HepG2 (cell line): Measurements from ENCODE around the gene R3HDM4. TPM values are rescaled to one million over a fixed set of nuclear protein-coding genes. Genes with fewer than 3 reads are reported as not detected.

Experiments
- ESRRA ChIP-seq: sonication (generic); formaldehyde crosslinking; IDR thresholded peaks from 2 replicates; pipeline ENCODE4 v1.5.1; 2020; ENCODE audit warnings: mild to moderate bottlenecking, low read depth, missing genetic modification reagents
- GATA4 ChIP-seq: sonication (generic); IDR thresholded peaks from 2 replicates; pipeline ENCODE4 v1.6.1; 2016; ENCODE audit warnings: antibody characterized with exemption, low read depth, borderline replicate concordance
- KDM1A ChIP-seq: IDR thresholded peaks from 2 replicates; pipeline ENCODE4 v1.6.1; 2016; ENCODE audit warnings: missing compliant biosample characterization
- KLF6 ChIP-seq: IDR thresholded peaks from 2 replicates; pipeline ENCODE4 v1.8.0; 2016; ENCODE audit warnings: missing biosample characterization, missing genetic modification reagents
- MAX ChIP-seq: IDR thresholded peaks from 2 replicates; pipeline ENCODE4 v1.6.1; 2012; ENCODE audit warnings: inconsistent platforms
- NR3C1 ChIP-seq: sonication (generic); formaldehyde crosslinking; IDR thresholded peaks from 2 replicates; pipeline ENCODE4 v1.4.0; 2020; ENCODE audit warnings: missing genetic modification reagents
- SIN3A ChIP-seq: IDR thresholded peaks from 2 replicates; pipeline ENCODE4 v1.6.1; 2011; ENCODE audit warnings: low read depth, mild to moderate bottlenecking, control low read depth, low read length, borderline replicate concordance
- SNAI1 ChIP-seq: sonication (generic); formaldehyde crosslinking; IDR thresholded peaks from 2 replicates; pipeline ENCODE4 v1.5.0; 2020; ENCODE audit warnings: mild to moderate bottlenecking, missing genetic modification reagents, borderline replicate concordance
- SOX6 ChIP-seq, 2 experiments: fragments of 450-650 bp in 1 of 2; sonication (generic) in 1 of 2; formaldehyde crosslinking in 1 of 2; IDR thresholded peaks; 2 replicates each; pipeline versions ENCODE4 v1.4.0 to v1.6.1; 2017 to 2020; ENCODE audit warnings: antibody characterized with exemption in 1 of 2, mild to moderate bottlenecking in 1 of 2, missing genetic modification reagents in 1 of 2
- TBX2 ChIP-seq: sonication (generic); formaldehyde crosslinking; IDR thresholded peaks from 2 replicates; pipeline ENCODE4 v1.5.0; 2020; ENCODE audit warnings: missing genetic modification reagents, mild to moderate bottlenecking, borderline replicate concordance
- TCF7 ChIP-seq: sonication (generic); IDR thresholded peaks from 2 replicates; pipeline ENCODE4 v1.6.1; 2016; ENCODE audit warnings: antibody characterized with exemption, low read depth
- TFDP1 ChIP-seq: IDR thresholded peaks from 2 replicates; pipeline ENCODE4 v1.6.1; 2016; ENCODE audit warnings: missing compliant biosample characterization, missing genetic modification reagents, borderline replicate concordance
- TRIM24 ChIP-seq: sonication (generic); formaldehyde crosslinking; IDR thresholded peaks from 2 replicates; pipeline ENCODE4 v1.8.0; 2022; ENCODE audit warnings: mild to moderate bottlenecking, missing genetic modification reagents
- YEATS4 ChIP-seq: sonication (generic); formaldehyde crosslinking; IDR thresholded peaks from 2 replicates; pipeline ENCODE4 v1.4.0; 2020; ENCODE audit warnings: missing genetic modification reagents, borderline replicate concordance
- ZBTB25 ChIP-seq: IDR thresholded peaks from 2 replicates; pipeline ENCODE4 v1.6.1; 2018; ENCODE audit warnings: missing genetic modification reagents
- ZBTB33 ChIP-seq: sonication (generic); formaldehyde crosslinking; IDR thresholded peaks from 2 replicates; pipeline ENCODE4 v1.4.0; 2020; ENCODE audit warnings: missing genetic modification reagents
- ZC3H13 ChIP-seq: sonication (generic); formaldehyde crosslinking; IDR thresholded peaks from 2 replicates; pipeline ENCODE4 v1.8.1; 2023; ENCODE audit warnings: mild to moderate bottlenecking, missing genetic modification reagents, moderate library complexity
- ZFP90 ChIP-seq: sonication (generic); formaldehyde crosslinking; IDR thresholded peaks from 2 replicates; pipeline ENCODE4 v1.8.0; 2022; ENCODE audit warnings: missing genetic modification reagents, mild to moderate bottlenecking, inconsistent platforms, borderline replicate concordance
- ZFY ChIP-seq: sonication (generic); formaldehyde crosslinking; IDR thresholded peaks from 2 replicates; pipeline ENCODE4 v1.4.0; 2020; ENCODE audit warnings: missing genetic modification reagents
- ZNF501 ChIP-seq: sonication (generic); formaldehyde crosslinking; IDR thresholded peaks from 2 replicates; pipeline ENCODE4 v1.5.1; 2020; ENCODE audit warnings: mild to moderate bottlenecking, moderate library complexity, missing genetic modification reagents
- ZNF563 ChIP-seq: sonication (generic); formaldehyde crosslinking; IDR thresholded peaks from 2 replicates; pipeline ENCODE4 v1.8.0; 2022; ENCODE audit warnings: mild to moderate bottlenecking, moderate library complexity, missing genetic modification reagents
- ZNF574 ChIP-seq: sonication (generic); formaldehyde crosslinking; IDR thresholded peaks from 2 replicates; pipeline ENCODE4 v1.4.0; 2020; ENCODE audit warnings: missing genetic modification reagents
- ZNF776 ChIP-seq: sonication (generic); formaldehyde crosslinking; IDR thresholded peaks from 2 replicates; pipeline ENCODE4 v1.4.0; 2020; ENCODE audit warnings: mild to moderate bottlenecking, missing genetic modification reagents
- polyA plus RNA-seq, 8 experiments: library from polyadenylated mRNA; depleted of rRNA in 3 of 8; stranded (reverse) in 7 of 8; unstranded in 1 of 8; fragments of >200 nt; fragmentation: Illumina TruSeq in 4 of 8; extraction: Trizol in 4 of 8; gene quantifications; 2 replicates each; pipeline versions ENCODE4 v1.2.1 to v1.2.3, GENCODE V29; 2011 to 2016; ENCODE audit warnings: low read depth in 4 of 8, missing spikeins in 1 of 8, mixed read lengths in 1 of 8; ENCODE audit not compliant: insufficient read depth in 1 of 8
- total RNA-seq, 5 experiments: library from RNA; depleted of rRNA; stranded (reverse); fragments of >200 nt; fragmentation: Illumina TruSeq; extraction: Trizol; gene quantifications; 2 replicates each; pipeline ENCODE4 v1.2.3, GENCODE V29; 2016; ENCODE audit warnings: low read depth in 1 of 5

The R3HDM4 gene
- total and polyA plus RNA-seq, 2 of the 13 experiments (the other 11 are each of a cell fraction or from before 2014, with no cell fraction given) = 26.2 to 26.9 TPM

GRCh38 chr19:925087-925525 lies 12.1 kb upstream of the R3HDM4 start (continued):
- TF ChIP-seq SNAI1 (CRISPR knock-in tag) (0 out of 2 replicates have a peak, but pooled peaks have one; percentile 43), TFDP1 (CRISPR knock-in tag) (peak; percentile 79; the same call in 1 of the 2 replicates), MAX (peak; percentile 93), TRIM24 (no peak), YEATS4 (CRISPR knock-in tag) (peak; percentile 22; the same call in 1 of the 2 replicates), KLF6 (CRISPR knock-in tag) (peak; percentile 59; the same call in 1 of the 2 replicates), ZNF501 (CRISPR knock-in tag) (0 out of 2 replicates have a peak, but pooled peaks have one; percentile 43), ZNF776 (0 out of 2 replicates have a peak, but pooled peaks have one; percentile 32), TBX2 (no peak), ZBTB25 (0 out of 2 replicates have a peak, but pooled peaks have one; percentile 41), SIN3A (peak; percentile 47; the same call in 1 of the 2 replicates), GATA4 (no peak), ZFP90 (CRISPR knock-in tag) (no peak), ZBTB33 (CRISPR knock-in tag) (peak; percentile 59; the same call in 1 of the 2 replicates), TCF7 (no peak), KDM1A (CRISPR knock-in tag) (peak; percentile 97), NR3C1 (CRISPR knock-in tag) (no peak), SOX6 (IDR thresholded peaks at IDR 0.05) (no peak), SOX6 (CRISPR knock-in tag; IDR thresholded peaks at IDR 0.05) (0 out of 2 replicates have a peak, but pooled peaks have one; percentile 9), ZNF574 (CRISPR knock-in tag) (peak; percentile 38; the same call in 1 of the 2 replicates), ZC3H13 (CRISPR knock-in tag) (no peak), ESRRA (CRISPR knock-in tag) (0 out of 2 replicates have a peak, but pooled peaks have one; percentile 3), ZFY (CRISPR knock-in tag) (peak; percentile 39; the same call in 1 of the 2 replicates), ZNF563 (CRISPR knock-in tag) (peak; percentile 25; the same call in 1 of the 2 replicates)
